IPS-18a (cell line): ENCODE measurements around the gene SH3BP5.

Source experiments
- H3K27ac ChIP-seq: one replicate; pipeline ENCODE4 v1.5.1; 2013; ENCODE audit warnings: low read length
- H3K27me3 ChIP-seq: one replicate; pipeline ENCODE4 v1.6.1; 2013; ENCODE audit warnings: mild to moderate bottlenecking, low read length; ENCODE audit not compliant: control insufficient read depth, insufficient read depth
- H3K36me3 ChIP-seq: one replicate; pipeline ENCODE4 v1.6.1; 2013; ENCODE audit warnings: low read depth, low read length; ENCODE audit not compliant: control insufficient read depth
- H3K4me1 ChIP-seq: one replicate; pipeline ENCODE4 v1.6.1; 2013; ENCODE audit warnings: low read depth, low read length; ENCODE audit not compliant: control insufficient read depth
- H3K4me3 ChIP-seq: one replicate; pipeline ENCODE4 v1.5.1; 2013; ENCODE audit warnings: low read length
- H3K9ac ChIP-seq: one replicate; pipeline ENCODE4 v1.6.1; 2013; ENCODE audit warnings: mild to moderate bottlenecking, low read length, moderate library complexity
- H3K9me3 ChIP-seq: one replicate; pipeline ENCODE4 v1.6.1; 2013; ENCODE audit warnings: low read depth, low read length; ENCODE audit not compliant: control insufficient read depth

The SH3BP5 gene

DNA sequence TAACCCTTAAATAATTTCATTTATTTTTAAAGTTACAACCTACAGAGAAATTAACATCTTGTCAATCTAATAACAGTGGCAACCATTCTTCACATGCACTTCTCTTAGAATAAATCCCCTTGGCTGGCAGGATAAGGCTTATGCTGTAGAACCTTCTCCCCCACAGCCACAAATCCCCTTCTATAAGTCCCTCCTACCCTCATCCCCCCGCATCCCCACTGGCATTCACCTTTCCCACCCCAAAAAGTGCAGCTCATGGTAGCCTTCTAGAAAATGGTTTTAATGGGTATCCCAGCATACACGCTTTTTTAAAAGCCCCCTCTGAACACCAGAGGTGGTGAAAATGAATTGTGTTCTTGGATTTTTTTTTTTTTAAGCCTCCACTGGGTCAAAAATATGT is 77.2 kb downstream of the SH3BP5 start:
- H3K27me3 ChIP-seq = no peaks in the 10 kb centered on the region
- H3K36me3 ChIP-seq = peaks cover 63% of the 10 kb centered on the region
- H3K9ac ChIP-seq = no peak overlapping the region
- H3K4me1 ChIP-seq = no peaks in the 10 kb centered on the region
- H3K4me3 ChIP-seq = no peak overlapping the region
- H3K27ac ChIP-seq = no peak overlapping the region
- H3K9me3 ChIP-seq = no peaks in the 10 kb centered on the region

GRCh38 chr3:15253023-15253697 is 79.2 kb downstream of the SH3BP5 start:
- no peak overlapping the region for H3K4me3 ChIP-seq
- no peaks in the 10 kb centered on the region for H3K9me3 ChIP-seq
- H3K4me1 ChIP-seq = no peaks in the 10 kb centered on the region
- peaks cover 59% of the 10 kb centered on the region for H3K36me3 ChIP-seq
- no peak overlapping the region for H3K27ac ChIP-seq
- no peaks in the 10 kb centered on the region for H3K27me3 ChIP-seq
- H3K9ac ChIP-seq = no peak overlapping the region

GRCh38 chr3:15246186-15246585 is 86.2 kb downstream of the SH3BP5 start:
- Histone ChIP-seq H3K4me1 (no peaks in the 10 kb centered on the region), H3K4me3 (no peak overlapping the region), H3K36me3 (peaks cover 34% of the 10 kb centered on the region), H3K9ac (no peak overlapping the region), H3K9me3 (no peaks in the 10 kb centered on the region), H3K27me3 (no peaks in the 10 kb centered on the region), H3K27ac (no peak overlapping the region)

DNA sequence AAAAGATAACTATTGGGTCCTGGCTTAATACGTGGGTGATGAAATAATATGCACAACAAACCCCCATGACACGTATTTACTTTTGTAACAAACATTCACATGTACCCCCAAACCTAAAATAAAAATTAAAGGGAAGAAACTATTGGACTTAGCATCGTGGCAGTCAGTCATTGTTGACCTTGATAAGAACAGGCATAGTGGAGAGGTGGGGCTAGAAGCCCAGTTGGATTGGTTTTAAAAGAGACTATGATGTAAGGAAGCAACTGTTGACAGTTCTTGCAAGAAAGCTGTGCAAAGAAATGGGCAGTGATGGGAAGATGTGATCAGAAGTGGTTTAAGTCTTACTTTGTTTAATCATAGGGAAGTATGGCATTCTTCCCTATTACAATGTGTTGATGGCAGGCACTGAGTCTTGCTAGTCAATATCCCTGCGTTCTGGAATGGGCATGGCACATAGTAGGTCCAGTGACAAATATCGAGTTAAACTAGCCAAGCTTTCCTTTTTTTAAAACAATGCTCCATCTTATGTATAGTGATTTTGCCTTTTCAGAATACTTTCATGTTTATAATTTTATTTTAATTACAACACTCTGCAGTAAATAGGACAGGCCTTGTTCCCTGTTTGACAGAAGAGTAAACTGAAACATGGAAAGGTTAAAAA is 88.4 kb downstream of the SH3BP5 start:
- Histone ChIP-seq H3K27me3 (no peaks in the 10 kb centered on the region), H3K4me1 (no peaks in the 10 kb centered on the region), H3K27ac (no peak overlapping the region), H3K36me3 (peaks cover 31% of the 10 kb centered on the region), H3K9ac (no peak overlapping the region), H3K9me3 (no peaks in the 10 kb centered on the region), H3K4me3 (no peak overlapping the region)

DNA sequence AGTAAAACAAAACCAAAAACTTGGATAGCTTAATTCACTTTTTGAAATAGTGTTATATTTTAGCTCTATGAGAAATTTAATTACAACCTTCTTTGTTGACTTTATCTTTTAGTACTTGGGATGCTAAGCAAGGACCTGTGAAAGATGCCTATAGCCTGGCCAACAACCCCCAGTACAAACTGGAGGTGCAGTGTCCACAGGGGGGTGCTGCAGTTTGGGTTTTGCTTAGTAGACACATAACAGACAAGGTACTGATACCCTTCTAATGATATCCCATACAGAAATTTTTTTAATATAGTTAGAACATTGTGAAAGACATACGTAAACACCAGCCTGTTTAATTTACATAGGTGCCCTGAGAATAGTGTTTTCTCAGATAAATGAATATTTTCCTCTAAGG is 91.0 kb downstream of the SH3BP5 start:
- Histone ChIP-seq H3K4me3 (no peak overlapping the region), H3K36me3 (peaks cover 24% of the 10 kb centered on the region), H3K27me3 (no peaks in the 10 kb centered on the region), H3K27ac (no peak overlapping the region), H3K9me3 (no peaks in the 10 kb centered on the region), H3K9ac (no peak overlapping the region), H3K4me1 (no peaks in the 10 kb centered on the region)

DNA sequence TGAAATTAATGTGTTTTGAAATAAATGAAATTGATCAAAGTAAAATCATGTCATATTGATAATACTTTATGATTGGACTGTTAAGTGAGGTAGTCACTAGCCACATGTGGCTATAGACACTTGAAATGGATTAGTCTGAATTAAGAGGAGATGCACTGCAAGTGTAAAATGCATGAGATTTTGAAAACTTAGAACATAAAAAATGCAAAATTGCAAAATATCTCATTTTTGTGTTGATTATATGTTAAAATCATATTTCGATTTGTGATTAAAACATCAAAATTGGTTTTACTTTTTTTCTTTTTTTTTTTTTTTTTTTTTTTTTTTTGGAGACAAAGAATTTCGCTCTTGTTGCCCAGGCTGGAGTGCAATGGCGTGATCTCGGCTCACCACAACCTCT is 103.1 kb downstream of the SH3BP5 start:
- H3K9me3 ChIP-seq = no peaks in the 10 kb centered on the region
- H3K27me3 ChIP-seq = no peaks in the 10 kb centered on the region
- no peaks in the 10 kb centered on the region for H3K4me1 ChIP-seq
- H3K9ac ChIP-seq = no peak overlapping the region
- H3K36me3 ChIP-seq = peaks cover 40% of the 10 kb centered on the region
- H3K4me3 ChIP-seq = no peak overlapping the region
- H3K27ac ChIP-seq = no peak overlapping the region

DNA sequence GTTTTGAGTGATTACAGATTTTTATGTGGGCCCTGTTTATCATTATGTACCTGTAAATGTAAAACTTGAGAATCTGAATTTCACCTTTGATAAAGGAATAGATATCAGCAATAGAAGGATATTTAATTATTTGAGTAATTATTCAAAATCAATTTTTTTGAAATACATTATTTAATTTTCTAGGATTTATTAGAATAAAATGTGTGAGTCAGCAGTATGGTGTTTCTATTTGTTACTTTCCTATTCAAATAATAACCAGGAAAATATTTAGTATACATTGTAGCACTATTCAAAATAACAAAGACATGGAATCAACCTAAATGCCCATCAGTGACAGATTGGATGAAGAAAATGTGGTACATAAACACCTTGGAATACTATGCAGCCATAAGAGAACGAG is 104.2 kb downstream of the SH3BP5 start:
- peaks cover 38% of the 10 kb centered on the region for H3K36me3 ChIP-seq
- H3K9ac ChIP-seq = no peak overlapping the region
- H3K4me1 ChIP-seq = no peaks in the 10 kb centered on the region

GRCh38 chr3:15223685-15224572 is 108.5 kb downstream of the SH3BP5 start:
- H3K9me3 ChIP-seq = no peaks in the 10 kb centered on the region
- H3K27me3 ChIP-seq = no peaks in the 10 kb centered on the region
- peaks cover 45% of the 10 kb centered on the region for H3K36me3 ChIP-seq

More for the DNA sequence above, 104.2 kb downstream of the SH3BP5 start:
- no peaks in the 10 kb centered on the region for H3K9me3 ChIP-seq
- H3K27ac ChIP-seq = no peak overlapping the region
- H3K4me3 ChIP-seq = no peak overlapping the region
- H3K27me3 ChIP-seq = no peaks in the 10 kb centered on the region

GRCh38 chr3:15221574-15222217 is 110.7 kb downstream of the SH3BP5 start:
- H3K36me3 ChIP-seq = peaks cover 51% of the 10 kb centered on the region
- no peaks in the 10 kb centered on the region for H3K27me3 ChIP-seq

More at GRCh38 chr3:15223685-15224572, 108.5 kb downstream of the SH3BP5 start:
- no peak overlapping the region for H3K4me3 ChIP-seq
- no peaks in the 10 kb centered on the region for H3K4me1 ChIP-seq
- H3K27ac ChIP-seq = no peak overlapping the region
- H3K9ac ChIP-seq = no peak overlapping the region

DNA sequence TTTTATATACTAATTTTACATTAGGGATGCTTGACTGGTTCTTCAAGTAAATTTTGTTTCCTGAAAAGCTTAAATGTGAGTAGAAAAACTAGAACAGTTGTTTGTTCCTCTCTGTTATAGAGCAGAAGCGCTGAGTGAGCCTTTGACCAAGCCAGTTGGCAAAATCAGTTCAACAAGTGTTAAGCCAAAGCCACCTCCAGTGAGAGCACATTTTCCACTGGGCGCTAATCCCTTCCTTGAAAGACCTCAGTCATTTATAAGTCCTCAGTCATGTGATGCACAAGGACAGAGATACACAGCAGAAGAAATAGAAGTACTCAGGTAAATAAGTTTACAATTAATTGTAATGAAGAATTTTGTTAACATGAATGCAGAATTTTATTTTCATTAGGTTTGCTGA is 111.7 kb downstream of the SH3BP5 start:
- no peaks in the 10 kb centered on the region for H3K27me3 ChIP-seq
- peaks cover 51% of the 10 kb centered on the region for H3K36me3 ChIP-seq
- H3K4me3 ChIP-seq = no peak overlapping the region
- no peak overlapping the region for H3K27ac ChIP-seq
- no peaks in the 10 kb centered on the region for H3K4me1 ChIP-seq
- H3K9me3 ChIP-seq = no peaks in the 10 kb centered on the region
- no peak overlapping the region for H3K9ac ChIP-seq

More at GRCh38 chr3:15221574-15222217, 110.7 kb downstream of the SH3BP5 start:
- Histone ChIP-seq H3K27ac (no peak overlapping the region), H3K4me1 (no peaks in the 10 kb centered on the region), H3K9me3 (no peaks in the 10 kb centered on the region), H3K4me3 (no peak overlapping the region), H3K9ac (no peak overlapping the region)

GRCh38 chr3:15220056-15220455 is 112.3 kb downstream of the SH3BP5 start:
- no peak overlapping the region for H3K4me3 ChIP-seq
- H3K9me3 ChIP-seq = no peaks in the 10 kb centered on the region
- H3K27ac ChIP-seq = no peak overlapping the region
- no peaks in the 10 kb centered on the region for H3K4me1 ChIP-seq
- H3K36me3 ChIP-seq = peaks cover 47% of the 10 kb centered on the region
- no peak overlapping the region for H3K9ac ChIP-seq
- H3K27me3 ChIP-seq = no peaks in the 10 kb centered on the region
